NCI-H2107 treated with DMSO at 0.1 percent for 48 hours (cell line): Measurements from ENCODE around the gene IGIP.

Experiments used
- DNase-seq: peaks from one replicate; lab custom pipeline; 2025; ENCODE audit not compliant: unreplicated experiment; lab: John Stamatoyannopoulos, UW

The IGIP gene

DNA sequence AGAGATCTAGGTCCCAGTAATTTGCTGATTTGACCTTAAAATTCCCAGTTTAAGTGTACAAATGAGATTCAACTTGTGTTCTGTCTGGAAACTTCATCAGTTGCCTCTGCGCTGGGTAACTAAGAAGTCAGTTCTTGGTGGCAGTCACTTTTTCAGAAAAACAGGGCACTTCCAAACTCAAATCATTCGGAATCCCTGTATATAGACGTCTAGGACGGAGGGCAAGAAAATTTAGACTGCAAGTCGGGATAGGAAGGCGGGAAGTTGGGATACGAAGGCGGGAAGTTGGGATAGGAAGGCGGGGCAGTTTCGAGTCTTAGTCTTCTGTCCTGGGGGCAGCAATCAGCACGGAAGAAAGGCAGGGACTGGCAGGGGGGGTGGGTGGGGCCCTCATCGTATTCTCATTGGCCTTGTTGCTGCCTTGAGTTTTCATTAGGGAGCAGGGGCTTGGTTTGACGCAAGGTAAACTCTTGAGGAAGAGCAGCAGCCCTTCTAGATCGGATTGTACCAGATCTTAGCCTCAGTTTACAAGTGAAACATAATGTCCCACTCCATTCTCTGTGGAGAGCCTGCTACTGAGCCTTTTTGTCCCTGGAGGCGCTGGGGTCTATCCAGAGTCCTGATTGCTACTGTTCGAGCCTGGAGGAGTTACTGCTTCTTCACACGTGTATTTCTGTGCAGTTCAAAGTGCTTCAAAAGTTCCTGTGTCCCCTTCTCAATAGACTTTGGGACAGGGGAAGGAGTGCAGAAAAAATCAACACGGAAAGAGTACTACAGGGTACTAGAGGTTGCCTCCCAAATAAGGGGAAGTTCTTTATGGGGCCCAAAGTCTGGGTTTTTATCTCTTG lies 14.5 kb upstream of the IGIP start:
- no peak for DNase-seq

DNA sequence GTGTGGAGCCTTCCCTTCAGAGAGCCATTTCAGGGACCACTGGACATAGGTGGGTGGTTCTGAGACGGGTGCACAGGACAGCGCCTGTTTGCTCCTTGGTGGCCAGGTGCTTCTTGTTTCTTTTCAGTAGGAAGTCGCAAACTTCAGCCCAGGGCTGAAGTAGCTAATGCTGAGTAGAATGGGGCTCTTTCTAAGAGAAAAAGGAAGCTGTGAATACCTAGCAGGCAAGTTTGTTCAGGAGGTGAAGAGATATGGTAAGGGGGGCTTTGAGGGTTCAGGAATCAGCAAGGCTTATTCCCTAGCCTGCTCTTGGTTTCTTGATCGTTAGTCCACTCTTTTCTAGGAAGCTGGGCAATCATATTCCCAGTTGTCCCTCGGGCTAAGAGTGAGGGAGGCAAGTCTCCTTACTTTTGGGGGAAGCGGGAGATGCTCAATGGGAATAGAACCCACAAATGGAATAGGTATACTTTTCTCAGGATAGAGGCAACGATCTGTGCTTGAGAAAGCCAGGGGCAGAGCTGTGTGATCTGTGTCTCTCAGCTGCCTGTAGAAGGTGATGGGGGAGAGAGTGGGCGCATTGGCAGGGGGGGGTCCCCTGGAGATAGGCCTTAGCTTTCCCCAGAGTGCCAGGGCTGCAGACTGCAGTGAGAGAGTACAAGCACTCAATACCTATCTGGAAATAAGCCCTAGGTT lies 13.7 kb upstream of the IGIP start:
- DNase-seq = no peak

DNA sequence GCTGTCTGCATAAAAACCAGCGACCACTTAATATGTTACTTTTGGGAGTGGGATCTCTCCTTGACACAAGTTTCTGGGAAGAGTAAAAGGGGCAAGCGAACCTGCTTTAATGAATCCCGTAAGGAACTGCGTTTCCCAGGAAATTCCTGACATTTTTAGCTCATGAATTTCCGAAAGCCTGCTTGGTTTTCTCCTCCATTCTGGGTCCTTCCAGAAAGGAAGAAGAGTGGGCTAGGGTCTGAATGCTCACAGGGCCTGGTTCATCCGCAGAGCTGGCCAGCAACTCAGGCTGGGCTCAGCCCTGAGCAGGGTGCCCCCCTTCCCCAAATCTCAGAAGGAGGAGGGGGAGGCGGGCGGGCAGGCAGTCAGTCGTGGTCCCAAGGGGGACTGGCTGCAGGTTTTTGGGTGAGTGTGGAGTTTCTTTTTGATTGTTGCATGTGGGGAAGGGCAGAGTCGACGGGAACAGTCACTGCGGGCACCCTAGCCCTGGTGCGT lies 13.0 kb upstream of the IGIP start:
- no peak for DNase-seq

DNA sequence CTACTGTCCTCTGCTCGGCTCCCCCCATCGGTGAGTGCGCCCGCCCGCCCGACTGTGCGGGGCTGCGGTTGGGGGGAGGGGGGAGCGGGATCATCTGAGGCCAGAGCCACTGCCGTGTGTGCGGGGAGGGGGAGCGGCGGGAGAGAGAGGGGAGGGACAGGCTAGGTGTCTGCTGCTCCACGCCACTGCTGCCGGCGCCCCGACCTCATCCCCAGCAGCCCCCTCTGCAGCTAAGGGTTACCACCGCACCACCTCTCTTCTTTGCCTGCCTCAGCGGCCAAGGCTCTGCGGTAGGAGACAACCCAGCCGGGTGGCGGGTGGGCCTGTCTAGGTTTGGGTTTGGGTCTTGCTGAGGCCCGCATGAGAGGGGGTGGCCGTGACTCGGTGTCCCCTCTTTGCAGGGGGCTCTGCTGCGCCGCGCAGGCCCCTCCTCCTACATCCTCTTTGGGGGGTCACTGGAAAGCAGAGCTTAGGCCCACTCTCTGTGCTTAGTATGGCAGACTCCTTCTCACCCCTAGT lies 12.5 kb upstream of the IGIP start:
- no peak for DNase-seq

DNA sequence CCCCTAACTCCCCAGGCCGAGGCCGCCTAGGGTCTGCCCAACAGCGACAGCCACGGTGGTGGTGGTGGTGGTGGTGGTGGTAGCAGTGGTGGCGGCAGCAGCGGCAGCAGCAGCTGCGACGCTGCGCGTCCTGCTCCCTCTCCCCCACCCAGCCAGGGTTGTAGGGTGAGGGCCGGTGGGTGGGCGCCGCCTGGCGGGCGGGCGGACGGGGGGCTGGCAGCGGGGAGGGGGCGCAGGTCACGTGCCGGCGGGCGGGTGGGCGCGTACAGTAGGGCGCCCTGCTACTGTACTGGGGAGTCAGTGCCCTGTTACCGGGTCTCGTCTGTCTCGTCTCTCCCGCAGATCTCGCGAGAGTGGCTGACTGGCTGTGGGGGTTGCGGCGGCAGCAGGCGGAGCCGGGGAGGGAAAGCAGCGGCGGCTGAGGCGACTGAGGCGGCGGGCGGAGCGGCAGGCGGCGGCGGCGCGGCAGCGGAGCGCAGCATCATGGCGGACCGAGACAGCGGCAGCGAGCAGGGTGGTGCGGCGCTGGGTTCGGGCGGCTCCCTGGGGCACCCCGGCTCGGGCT lies 12.0 kb upstream of the IGIP start, which contains the start of gene PURA:
Gene PURA (plus strand): TSS at position 411 of the 565 bp plus-strand sequence. CDS start 73 bp downstream, at position 484.
- peak; percentile 70 for DNase-seq

DNA sequence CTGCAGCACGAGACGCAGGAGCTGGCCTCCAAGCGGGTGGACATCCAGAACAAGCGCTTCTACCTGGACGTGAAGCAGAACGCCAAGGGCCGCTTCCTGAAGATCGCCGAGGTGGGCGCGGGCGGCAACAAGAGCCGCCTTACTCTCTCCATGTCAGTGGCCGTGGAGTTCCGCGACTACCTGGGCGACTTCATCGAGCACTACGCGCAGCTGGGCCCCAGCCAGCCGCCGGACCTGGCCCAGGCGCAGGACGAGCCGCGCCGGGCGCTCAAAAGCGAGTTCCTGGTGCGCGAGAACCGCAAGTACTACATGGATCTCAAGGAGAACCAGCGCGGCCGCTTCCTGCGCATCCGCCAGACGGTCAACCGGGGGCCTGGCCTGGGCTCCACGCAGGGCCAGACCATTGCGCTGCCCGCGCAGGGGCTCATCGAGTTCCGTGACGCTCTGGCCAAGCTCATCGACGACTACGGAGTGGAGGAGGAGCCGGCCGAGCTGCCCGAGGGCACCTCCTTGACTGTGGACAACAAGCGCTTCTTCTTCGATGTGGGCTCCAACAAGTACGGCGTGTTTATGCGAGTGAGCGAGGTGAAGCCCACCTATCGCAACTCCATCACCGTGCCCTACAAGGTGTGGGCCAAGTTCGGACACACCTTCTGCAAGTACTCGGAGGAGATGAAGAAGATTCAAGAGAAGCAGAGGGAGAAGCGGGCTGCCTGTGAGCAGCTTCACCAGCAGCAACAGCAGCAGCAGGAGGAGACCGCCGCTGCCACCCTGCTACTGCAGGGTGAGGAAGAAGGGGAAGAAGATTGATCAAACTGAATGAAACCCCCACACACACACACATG lies 11.2 kb upstream of the IGIP start:
- no peak for DNase-seq

DNA sequence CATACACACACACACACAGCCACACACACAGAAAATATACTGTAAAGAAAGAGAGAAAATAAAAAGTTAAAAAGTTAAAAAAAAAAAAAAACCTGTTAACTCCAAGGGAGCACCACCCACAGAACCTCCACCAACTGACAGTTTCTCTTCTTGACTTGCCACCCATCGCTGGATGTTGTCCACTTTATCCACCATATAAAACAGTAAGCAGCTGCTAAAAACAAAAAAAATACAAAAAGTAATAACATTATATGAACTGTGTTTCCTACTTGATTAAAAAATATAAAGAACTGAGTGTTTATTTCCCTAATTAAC lies 10.6 kb upstream of the IGIP start:
- DNase-seq = no peak

DNA sequence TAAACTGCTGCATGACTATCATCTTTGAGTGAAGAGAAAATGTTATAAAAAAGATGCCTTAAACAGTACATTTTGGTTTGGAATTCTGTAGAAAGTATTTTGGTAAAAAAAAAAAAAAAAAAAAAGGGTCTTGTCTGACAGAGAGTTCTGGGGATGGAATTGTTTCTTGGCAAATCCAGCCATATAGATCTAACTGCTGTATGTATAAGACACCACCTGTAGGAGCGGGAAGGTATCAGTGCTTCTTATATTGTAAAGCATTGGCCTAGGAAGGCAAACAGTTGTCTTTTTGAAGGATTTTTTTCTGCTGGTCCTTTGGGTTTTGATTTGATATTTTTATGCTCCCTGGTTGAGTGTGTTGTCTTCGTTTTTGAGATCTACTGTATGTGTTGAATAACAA lies 9.0 kb upstream of the IGIP start:
- DNase-seq = no peak

DNA sequence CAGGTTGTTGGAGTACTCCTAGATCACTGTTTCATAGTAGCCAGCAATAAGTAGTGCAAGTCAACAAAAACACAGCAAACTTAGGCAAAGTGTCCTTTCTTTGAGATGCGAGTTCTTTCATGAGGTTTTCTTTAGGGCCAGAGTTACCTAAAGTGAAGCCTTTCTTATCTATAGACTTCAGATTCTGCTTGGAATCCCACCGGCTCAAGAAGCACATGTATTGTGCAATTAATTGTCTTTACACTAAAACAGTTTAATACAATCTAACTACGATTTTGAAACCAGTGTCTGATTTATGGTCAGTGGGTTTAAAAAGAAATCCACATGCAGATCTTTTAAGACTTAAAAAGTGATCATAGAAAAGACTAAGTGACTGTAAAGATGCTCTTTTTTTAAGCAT lies 8.2 kb upstream of the IGIP start:
- DNase-seq = no peak

DNA sequence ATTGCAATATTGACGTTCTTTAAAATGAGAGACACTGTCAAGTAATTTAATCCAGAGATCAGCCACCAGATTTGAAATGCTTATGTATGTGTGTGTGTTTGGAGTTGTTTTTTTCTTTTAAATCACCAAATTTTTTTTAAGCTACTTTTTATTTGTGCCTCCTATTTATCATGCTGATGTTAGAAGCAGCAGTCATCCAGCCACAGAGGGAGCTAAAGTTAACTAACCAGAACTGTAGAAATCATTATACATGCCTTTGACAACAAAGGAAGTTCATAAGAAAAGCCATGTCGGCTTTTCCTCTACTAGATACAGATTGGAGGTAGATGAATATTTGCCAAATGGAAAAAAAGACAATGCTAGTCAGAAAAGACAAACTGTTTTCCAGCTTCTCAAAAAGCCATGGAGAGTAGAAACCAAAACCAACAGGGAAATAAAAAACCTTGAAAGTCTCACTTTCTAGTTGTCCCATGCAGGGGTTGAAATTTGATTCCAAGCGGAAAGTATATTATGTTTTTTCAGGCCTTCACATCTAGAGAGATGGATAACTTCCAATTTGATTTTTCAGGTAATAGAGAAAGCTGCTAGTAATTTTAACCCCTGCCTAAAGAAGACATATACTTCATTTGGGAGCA lies 7.3 kb upstream of the IGIP start:
- no peak for DNase-seq

DNA sequence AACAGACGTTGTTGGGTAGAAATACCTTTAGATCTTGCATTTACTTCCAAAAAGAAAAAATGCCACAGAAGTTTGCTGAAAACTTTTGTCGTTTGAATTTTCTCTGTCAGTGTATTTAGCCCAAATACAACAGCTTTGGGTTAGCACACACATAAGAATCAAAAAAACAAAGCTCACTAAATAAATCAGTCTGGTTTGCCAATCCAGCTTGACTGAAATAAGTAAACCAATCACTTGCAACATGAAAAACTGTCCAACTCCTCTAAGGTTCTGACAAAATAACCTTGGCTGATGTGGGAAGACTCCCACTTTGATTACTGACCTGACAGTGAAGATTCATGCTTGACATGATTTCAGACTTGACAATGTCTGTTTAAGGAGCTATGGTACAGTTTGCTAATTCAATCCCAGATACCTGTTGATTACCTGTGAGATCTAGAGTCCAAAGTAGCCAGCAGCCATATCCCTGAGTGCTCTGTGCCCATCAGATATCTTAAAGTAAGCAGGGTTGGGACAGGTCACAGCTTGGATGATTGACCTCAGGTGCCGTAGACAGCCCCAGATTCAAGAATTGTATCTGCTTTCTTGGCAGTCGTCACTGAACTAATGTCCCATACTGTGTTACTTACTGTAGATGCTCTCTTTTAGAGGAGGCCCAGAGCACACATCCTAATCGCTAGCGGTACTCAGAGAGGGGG lies 727 bp downstream of the IGIP start:
- no peak for DNase-seq

DNA sequence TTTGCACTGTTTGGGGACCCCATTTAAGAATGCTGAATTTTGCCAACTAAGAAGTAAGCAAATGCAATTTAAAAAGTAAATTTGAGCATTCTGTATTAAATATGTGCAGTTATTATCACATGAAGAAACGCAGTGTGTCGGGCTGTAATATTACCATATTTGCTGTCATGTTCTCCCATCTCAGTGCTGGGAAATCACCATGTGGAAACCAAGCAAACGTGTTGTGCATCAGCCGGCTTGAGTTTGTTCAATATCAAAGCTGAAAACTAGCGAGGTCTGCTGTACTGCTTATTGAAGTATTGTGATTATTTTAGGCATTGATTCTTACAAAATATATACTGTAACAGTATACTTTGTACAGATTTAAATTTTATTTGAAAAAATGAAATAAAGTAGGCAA lies 2.6 kb downstream of the IGIP start:
- DNase-seq = no peak

DNA sequence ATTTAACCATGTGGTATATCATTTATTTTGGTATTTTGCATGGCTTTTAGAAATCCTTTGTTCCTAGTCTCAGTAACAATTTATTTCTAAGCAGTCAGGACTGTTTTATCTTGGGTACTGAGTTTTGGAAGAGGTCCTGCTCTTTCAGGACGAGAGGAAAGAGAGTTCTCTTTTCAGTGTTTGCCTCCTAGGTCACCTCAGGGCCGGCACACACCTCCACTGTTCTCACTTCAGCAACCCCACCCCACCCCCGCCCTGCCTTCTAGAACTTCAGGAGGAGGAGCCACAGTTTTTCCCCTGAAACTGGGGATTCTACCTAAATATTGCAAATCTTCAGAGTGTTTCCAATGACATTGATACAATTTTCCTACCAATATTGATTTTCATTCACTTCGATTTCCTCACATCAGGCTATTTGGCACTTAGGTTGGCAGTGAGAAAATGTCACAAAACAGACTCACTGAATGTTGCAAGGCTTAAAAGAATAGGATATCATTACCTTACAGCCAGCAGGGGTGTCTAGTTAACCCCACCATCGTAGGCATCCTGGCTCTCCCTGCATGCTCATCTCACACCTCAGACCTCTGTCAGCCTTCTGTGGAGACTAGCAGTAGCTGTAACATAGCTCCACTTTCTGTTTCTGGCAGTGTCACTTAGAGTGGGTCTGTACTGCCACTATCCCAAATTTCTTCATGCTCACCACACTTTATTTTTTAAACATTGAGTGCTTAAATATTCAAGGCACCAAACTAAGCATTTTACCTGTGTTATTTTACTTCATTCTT lies 5.4 kb downstream of the IGIP start:
- DNase-seq = no peak

DNA sequence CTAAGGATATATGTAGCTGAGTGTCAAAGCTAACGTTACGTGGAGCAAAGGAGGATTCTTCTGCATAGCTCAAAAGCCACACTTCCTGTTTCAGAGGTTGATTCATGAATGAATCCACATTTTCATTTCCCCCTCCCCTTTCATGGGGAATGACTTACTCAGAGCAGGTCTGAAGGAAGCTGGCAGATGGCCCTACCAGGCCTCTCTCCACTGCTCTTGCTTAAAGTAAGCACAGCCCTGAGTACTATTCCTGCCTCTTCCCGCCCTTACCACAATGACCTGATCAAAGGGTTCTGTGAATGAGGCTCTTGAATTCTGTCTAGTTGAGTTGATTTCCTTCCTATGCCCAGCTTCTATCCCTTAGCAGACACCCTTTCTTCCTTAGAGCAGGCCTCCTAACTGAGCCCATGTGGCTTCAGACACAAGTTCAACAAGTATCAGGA lies 6.3 kb downstream of the IGIP start:
- no peak for DNase-seq

DNA sequence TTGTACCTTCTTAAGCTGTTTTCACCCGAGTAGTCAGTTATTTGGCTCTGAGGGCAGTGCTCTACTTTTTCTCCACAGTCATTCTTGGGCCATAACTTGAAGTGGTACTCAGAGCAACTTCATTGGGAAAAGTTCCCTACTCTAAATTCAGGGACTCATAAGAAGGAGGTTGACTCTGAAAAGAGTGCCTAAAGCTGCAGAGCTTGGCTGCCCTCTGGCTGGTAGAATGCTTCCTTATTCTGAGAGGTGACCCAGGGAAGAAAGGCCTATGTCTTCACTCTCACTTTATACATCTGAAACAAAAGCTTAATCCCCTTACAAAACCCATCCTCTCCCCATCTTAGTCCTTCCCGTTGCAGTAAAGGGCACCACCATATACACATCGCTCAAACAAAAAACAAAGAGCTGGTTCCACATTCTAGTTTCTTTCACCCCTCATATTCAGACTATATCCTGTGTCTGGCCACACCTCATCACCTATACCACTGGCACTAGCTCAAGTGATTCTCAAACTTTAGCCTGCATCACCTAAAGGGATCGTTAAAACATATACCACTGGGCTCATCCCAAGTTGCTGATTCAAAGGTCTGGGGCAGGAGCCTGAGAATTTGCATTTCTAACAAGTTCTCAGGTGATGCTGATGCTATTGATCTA lies 7.9 kb downstream of the IGIP start:
- DNase-seq = no peak

DNA sequence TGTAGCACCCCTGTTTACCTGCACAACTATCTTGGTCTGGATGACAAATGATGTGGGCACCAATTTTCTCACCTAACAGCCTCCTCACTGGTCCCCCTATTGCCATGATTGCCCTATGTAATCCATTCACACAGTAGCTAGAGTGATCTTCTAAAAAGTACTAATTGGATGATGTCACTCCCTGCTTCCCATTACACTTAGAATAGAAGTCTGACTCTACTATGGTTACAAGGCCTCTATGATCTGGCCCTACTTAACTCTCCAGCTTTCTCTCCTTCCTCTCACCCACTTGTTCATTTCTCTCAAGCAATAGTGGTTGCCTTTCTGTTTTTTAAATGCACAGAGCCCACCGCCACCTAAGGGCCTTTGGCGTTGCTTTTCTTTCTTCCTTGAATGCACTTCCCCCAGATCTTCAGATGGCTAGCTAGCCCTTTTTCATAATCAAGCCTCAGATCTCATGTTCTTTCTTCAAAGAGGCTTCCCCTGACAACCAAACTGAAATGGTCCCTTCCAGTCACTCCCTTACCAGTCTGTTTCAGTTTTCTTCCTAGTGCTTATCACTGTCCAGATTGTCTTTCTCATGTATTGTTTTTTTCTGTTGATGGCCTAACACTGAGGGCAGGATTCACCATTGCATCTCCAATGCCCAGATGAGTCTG lies 8.7 kb downstream of the IGIP start:
- no peak for DNase-seq

DNA sequence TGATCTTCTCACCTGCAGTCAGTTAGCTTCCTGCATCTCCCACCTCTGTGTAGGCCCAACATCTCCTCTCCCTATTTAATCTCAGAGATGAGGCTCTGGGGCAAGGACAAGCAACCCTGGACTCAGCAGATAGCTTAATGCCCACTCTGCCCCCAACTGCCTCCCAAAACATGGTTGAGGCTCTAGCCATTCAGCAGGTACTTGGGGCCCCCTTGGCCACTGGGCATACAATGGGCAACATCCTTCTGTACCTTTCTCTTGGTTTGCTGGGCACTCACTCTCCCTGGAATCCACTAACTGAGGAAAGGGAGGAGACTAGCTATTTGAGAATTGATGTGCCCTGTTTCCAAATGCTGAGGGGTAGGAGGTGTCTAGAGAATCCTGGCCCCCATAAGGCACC lies 9.4 kb downstream of the IGIP start:
- no peak for DNase-seq

DNA sequence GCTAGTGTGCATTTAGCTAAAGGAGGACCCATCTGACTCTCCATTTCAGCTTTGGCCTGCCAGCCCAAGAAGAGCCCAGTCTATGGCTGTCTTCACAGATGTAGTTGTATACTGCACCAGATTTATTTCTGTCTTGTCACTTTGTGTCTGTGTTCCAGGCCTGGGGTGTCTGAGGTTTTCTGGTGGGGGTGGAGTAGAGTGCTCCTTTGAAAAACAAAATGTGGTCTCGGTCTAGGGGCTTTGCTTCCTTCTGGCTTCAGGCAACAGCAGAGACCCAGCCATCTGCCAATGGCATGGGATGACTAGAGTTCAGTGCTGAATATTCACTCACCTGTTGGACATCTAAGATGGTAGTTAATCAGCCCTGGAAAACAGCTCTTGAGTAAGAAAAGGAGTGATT lies 10.9 kb downstream of the IGIP start:
- DNase-seq = no peak
